Measurements from ENCODE around the gene TMEM54. TPM values are rescaled to one million over a fixed set of nuclear protein-coding genes. Genes with fewer than 3 reads are reported as not detected.
A peak's percentile ranks its signal among the peaks of the same experiment; 100 is the strongest.

Gene TMEM54
- total and polyA plus RNA-seq, 2 donors (not counting 1 experiment from before 2014, with no cell fraction given): 0.13 TPM; not detected in 1

DNA sequence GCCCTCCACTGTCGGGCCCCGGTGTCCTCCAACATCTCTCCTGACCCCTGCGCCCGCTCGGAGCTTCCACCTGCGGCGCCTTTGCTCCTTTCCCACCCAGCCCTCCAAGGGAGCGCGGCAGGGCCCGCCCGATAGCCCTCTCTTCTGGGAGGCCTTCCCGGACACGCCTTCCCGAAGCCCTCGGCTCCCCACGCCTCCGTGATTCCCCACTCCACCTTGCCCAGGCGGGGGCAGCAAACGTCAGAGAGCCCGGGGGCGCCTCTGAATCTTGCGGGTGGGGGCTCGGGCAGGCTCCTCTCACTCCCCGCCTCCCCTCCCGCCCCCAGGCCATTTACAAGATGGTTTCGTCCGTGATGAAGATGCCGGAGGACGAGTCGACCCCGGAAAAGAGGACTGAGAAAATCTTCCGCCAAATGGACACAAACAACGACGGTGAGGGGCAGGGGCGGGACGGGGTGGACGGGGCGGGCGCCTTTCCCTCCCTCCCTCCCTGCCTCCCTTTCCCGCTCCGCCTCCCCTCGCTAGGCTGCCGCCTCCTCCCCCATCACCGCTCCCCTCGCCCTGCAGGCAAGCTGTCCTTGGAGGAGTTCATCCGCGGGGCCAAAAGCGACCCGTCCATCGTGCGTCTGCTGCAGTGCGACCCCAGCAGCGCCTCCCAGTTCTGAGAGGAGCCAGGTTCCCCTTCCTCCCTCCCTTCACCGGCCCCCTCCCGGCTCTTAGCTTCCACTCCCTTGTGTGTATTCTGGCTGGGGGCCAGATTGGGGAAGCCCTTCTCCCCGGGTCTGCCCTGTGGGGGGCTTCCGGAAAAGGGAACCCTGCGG, 7.8 kb downstream of the TMEM54 start:
- Histone ChIP-seq H3K9ac (ENCODE audit: low read length) (peak overlapping the region; percentile 61), H3K4me1 (ENCODE audit: control insufficient read depth in 2 of 2, insufficient read depth in 2 of 2, low read length in 2 of 2) (peaks cover 16 to 24% of the 10 kb centered on the region in 2 donors), H3K36me3 (replicated peaks in 1 of 2; ENCODE audit: control extremely low read depth in 1 of 2, control insufficient read depth in 1 of 2, extremely low read depth in 1 of 2, insufficient read depth in 2 of 2, low read length in 1 of 2) (no peaks in the 10 kb centered on the region), H4K20me1 (ENCODE audit: control insufficient read depth, insufficient read depth, low read length, poor library complexity, severe bottlenecking) (no peaks in the 10 kb centered on the region), H2AFZ (ENCODE audit: insufficient read depth, low read depth, low read length, poor library complexity, severe bottlenecking) (peak overlapping the region; percentile 71), H3K79me2 (ENCODE audit: control insufficient read depth, insufficient read depth, low read length) (no peaks in the 10 kb centered on the region), H3K27ac (ENCODE audit: low read length in 2 of 2) (no peak overlapping the region), H3K9me3 (ENCODE audit: control extremely low read depth in 1 of 3, control insufficient read depth in 2 of 3, insufficient read depth in 1 of 3, low read length in 2 of 3) (peaks cover 0 to 9% (median 0%) of the 10 kb centered on the region in 3 donors), H3K27me3 (replicated peaks in 1 of 4; ENCODE audit: control extremely low read depth in 1 of 4, control insufficient read depth in 3 of 4, insufficient read depth in 4 of 4, low read length in 3 of 4) (peaks cover 0 to 71% (median 31%) of the 10 kb centered on the region in 4 experiments), H3K4me3 (ENCODE audit: control extremely low read depth in 1 of 5, extremely low read depth in 1 of 5, insufficient read depth in 1 of 5, low read depth in 2 of 5, low read length in 4 of 5) (peak overlapping the region in 3 of 5 experiments; percentile 42 to 57 (median 45)), H3K4me2 (replicated peaks; ENCODE audit: low read depth, low read length, poor library complexity, severe bottlenecking) (peak overlapping the region; percentile 90)
- Mint-ChIP-seq H3K27me3 (peaks cover 69% of the 10 kb centered on the region), H3K9me3 (ENCODE audit: insufficient read depth) (no peaks in the 10 kb centered on the region), H3K27ac (no peak overlapping the region), H3K4me3 (peak overlapping the region; percentile 77), H3K4me1 (peaks cover 16% of the 10 kb centered on the region)
- POLR2A ChIA-PET: interaction anchor here (0.6 kb wide), 1 partner anchor 25 kb away, joined by 3 read pairs; no protein-coding TSS in a partner anchor
- intact Hi-C loops (cut with micrococcal nuclease): no loop called here
- 5% methylated on average over 38 of the region's 58 CpGs for WGBS (ENCODE audit: insufficient coverage)
- CTCF ChIA-PET: interaction anchor here (0.7 to 4.2 kb wide), 5 partner anchors 18 to 493 kb away, joined by 3 to 14 read pairs (median 4); no protein-coding TSS in a partner anchor
- peak; percentile 22 for DNase-seq
- peak; percentile 21 for ATAC-seq (ENCODE audit: low read depth)
- TF ChIP-seq EZH2 (IDR thresholded peaks at IDR 0.05; ENCODE audit: borderline replicate concordance, insufficient read depth, low read depth, low read length, poor library complexity, severe bottlenecking) (peak; percentile 55), CTCF (IDR thresholded peaks at IDR 0.05) (peak; percentile 50)
